ENCODE measurements around the gene MAGED2.

DNA sequence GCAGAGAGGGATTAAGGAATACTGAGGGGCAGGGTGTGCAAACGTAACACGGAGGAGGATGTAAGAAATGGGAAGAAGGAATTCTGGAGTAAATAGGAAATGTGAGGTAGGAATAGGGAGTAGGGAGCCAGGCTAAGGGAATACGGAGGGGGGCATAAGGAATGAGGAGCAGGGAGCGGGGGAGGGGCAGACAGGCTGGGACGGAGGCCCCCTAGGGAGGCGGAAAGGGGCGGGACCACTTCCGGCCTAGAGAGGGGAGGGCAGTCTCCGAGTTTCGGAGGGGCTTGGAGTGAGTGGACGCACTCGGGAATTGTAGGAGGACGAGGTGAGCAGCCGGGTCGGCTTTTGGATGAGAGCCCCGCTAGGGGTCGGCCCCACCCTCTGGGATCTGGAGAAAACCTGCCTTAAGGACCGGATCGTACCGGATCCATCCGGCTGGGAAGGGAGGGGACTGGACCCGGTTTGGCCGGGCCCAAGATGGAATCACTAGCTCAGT, 612 bp downstream of the MAGED2 start:
- TF ChIP-seq, protein P1, sequence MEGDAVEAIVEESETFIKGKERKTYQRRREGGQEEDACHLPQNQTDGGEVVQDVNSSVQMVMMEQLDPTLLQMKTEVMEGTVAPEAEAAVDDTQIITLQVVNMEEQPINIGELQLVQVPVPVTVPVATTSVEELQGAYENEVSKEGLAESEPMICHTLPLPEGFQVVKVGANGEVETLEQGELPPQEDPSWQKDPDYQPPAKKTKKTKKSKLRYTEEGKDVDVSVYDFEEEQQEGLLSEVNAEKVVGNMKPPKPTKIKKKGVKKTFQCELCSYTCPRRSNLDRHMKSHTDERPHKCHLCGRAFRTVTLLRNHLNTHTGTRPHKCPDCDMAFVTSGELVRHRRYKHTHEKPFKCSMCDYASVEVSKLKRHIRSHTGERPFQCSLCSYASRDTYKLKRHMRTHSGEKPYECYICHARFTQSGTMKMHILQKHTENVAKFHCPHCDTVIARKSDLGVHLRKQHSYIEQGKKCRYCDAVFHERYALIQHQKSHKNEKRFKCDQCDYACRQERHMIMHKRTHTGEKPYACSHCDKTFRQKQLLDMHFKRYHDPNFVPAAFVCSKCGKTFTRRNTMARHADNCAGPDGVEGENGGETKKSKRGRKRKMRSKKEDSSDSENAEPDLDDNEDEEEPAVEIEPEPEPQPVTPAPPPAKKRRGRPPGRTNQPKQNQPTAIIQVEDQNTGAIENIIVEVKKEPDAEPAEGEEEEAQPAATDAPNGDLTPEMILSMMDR (IDR thresholded peaks at IDR 0.05), result no peak
- peak in 2 of 3 donors; percentile 42 to 47 for TF ChIP-seq POLR2A (IDR thresholded peaks at IDR 0.05)

Measured in body of pancreas (tissue), 4 donors.